GM19240 (cell line): ENCODE measurements around the gene CCDC102A.

Experiments
- DNase-seq: peaks from one replicate; pipeline ENCODE4 v3.0.0; 2011; ENCODE audit warnings: low spot score; ENCODE audit not compliant: insufficient read length

Gene CCDC102A

GRCh38 chr16:57537581-57538234 lies 1.3 kb upstream of the CCDC102A start:
- DNase-seq: no peak

DNA sequence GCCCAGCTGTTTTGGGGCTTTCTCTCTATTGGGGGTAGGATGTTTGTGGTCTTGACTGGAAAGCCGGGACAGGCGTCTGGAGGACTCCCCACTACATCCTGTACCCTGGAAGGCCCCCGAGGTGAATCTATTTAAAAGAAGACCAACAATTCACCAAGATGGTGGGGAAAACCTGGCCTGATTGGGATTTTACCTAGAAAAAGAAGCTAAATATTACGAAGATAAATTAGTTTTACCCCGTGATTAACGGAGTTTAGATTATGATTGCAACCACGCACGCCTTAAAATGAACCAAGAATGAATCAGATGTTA lies 779 bp upstream of the CCDC102A start:
- DNase-seq: no peak

GRCh38 chr16:57535680-57536305 lies 578 bp downstream of the CCDC102A start:
- peak; percentile 94 for DNase-seq

DNA sequence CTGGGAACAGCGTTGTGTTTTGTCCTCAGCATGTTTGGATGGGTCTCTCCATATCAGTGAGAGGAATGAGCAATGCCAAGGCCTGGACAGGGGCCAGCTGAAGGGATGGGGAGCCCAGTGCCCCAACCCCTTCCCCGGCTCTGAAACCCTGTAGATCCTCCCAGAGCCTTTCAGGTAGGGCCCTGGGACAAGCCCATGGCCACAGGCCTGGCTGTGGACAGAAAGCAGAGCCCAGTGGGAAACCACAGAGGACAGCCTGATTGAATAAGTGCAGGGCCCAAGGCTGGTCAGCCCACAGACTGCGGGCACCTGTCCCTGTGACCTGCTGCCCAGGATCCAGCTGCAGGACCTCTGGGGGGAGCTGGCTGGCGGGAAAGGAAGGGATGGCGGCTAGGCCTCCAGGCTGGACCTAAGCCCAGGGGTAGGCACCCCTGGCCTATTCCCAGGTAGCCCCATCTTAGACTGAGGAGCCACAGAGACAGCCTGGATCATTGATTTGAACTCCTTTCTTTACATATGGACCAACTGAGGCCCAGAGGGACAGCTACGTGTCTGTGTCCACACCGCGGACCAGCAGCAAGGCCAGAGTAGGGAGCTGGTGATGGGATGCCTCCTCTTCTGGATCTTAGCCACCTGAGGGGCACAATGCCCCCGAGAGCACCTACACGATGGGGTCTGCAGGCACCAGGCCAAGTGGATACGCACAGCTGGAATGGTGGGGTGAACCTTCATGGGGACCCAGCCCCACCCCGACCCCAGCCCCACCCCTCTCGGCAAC lies 1.3 kb downstream of the CCDC102A start:
- DNase-seq: no peak

- DNase-seq: no peak
These were observed 2.0 kb downstream of the CCDC102A start for GRCh38 chr16:57534337-57534880.

DNA sequence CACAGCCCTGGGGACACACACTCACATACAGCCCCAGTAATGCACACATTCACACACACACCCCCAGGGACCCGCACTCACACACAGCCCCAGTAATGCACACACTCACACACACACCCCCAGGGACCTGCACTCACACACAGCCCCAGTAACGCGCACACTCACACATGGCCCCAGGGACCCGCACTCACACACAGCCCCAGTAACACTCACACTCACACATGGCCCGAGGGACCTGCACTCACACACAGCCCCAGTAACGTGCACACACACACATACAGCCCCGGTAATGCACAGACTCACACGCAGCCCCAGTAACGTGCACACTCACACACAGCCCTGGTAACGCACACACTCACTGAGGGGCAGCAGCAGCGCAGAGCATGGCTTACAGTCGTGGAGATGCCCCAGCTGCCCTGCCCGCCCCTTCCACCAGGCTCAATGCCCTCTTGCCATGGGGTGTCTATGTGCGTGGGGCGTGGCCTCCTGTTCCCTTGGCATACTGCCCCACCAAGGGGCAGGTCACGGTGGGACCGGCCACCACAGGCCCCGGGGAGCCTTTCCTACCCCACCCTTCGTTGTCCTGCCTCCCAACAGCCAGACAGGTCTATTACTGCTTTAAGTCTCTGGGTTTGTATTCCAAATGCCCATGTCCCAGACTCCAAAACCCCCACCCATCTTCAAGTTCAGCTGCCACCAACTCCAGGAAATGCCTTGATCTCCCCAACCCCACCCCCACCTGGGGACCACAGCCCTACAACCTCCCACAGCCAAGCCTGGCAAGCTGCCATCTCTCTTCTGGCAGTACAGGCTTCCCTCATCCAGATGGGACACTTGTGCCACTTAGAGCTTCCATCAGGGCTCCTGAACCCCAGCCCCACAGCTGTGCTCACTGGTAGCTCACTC lies 2.7 kb downstream of the CCDC102A start:
- no peak for DNase-seq

GRCh38 chr16:57532266-57532625 lies 4.1 kb downstream of the CCDC102A start:
- DNase-seq: no peak

DNA sequence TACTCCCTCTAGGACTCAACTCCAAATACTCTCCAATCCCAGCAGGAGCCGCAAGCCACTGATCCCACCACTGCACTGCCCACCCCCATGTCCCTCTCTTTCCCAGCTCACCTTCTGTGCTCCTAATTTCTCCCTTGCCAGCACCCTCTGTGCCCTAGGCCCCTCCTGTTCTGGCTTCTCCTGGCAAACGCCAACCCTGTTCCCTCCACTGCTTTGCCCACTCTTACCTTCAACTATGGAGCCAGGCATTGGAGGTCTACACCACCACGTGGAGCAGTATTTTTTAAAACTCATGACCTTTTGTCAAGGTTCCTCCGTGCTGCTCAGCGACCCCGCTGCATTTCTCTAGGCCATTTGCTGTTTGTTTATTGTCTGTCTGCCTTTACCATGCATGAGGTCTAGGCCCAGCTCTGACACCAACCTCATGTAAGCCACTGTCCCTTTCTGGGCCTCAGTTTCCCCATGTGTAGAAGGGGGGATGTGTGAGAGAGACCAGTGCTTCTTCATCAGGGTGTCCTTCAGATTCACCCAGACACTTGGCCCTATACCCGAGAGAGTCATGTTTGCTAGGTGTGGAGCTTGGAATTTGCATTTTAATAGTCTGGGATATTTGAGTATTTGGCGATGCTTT lies 4.6 kb downstream of the CCDC102A start:
- DNase-seq: no peak

DNA sequence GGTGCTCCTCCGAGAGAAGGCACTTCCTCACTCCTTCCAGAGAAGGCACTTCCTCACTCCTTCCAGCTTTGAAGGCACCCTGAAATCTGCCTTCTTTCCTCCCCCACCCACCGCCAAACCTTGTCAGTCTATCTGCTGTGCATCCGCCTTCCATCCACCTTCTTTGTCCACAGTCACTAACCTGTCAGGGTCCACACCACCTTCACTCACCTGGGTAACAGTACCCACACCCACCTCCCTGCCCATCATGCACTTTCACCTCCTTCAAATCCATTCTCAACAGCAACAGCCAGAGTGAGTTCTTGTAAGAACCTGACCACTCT lies 5.2 kb downstream of the CCDC102A start:
- DNase-seq: no peak

DNA sequence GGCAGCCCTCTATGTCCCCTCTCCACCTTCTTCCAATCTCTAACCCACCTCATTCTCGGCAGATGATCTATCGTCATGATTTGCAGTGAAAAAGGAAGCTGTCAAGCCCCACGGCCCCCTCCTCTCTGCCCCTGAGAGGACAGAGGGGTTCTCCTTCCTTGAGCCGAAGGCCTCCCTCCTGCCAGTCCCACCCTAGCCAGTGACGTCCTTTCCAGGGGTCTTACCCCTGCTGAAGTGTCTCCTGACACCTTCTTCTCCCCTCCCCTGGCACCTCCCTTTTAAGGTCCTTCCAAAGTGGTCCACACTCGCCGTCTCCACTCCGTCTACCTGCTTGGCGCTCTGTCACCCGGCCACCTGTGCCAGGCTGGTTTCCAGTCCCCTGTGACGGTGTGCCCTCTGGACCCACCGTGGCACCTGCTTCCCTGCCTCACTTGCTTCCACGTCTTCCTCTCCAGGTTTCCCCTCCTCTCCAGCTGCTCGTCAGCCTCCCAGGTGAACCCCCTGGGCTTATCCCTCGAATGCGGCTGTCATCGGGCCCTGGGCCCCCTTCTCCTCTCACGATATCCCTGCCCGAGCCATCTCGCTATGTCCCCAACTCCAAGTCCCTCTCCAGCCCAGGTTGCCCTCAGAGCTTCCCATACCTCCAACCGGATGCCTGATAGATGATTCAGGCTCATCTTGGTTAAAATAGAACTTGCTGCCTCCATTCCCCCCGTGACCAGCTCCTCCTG lies 5.7 kb downstream of the CCDC102A start:
- no peak for DNase-seq

DNA sequence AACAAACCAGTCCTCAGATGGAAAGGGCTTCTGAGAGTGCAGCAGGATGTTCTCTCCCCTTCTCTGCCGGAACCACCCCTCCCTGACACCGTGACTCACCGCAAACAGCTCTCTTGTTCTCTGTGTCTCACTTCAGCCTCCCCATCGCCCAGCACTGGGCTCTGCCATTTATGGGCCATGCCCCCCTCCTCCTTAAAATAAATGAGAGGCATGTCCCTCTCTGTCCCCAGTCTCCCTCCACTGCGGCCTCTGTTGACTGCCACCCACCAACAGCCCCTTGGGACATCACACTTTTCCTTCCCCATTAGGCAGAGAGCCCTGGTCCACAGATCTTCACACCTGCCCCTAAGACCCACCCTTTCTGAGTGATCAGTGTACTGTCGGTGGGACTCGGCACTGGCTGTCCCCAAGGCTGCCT lies 6.3 kb downstream of the CCDC102A start:
- peak; percentile 90 for DNase-seq

GRCh38 chr16:57529391-57530103 lies 6.8 kb downstream of the CCDC102A start:
- DNase-seq: no peak

DNA sequence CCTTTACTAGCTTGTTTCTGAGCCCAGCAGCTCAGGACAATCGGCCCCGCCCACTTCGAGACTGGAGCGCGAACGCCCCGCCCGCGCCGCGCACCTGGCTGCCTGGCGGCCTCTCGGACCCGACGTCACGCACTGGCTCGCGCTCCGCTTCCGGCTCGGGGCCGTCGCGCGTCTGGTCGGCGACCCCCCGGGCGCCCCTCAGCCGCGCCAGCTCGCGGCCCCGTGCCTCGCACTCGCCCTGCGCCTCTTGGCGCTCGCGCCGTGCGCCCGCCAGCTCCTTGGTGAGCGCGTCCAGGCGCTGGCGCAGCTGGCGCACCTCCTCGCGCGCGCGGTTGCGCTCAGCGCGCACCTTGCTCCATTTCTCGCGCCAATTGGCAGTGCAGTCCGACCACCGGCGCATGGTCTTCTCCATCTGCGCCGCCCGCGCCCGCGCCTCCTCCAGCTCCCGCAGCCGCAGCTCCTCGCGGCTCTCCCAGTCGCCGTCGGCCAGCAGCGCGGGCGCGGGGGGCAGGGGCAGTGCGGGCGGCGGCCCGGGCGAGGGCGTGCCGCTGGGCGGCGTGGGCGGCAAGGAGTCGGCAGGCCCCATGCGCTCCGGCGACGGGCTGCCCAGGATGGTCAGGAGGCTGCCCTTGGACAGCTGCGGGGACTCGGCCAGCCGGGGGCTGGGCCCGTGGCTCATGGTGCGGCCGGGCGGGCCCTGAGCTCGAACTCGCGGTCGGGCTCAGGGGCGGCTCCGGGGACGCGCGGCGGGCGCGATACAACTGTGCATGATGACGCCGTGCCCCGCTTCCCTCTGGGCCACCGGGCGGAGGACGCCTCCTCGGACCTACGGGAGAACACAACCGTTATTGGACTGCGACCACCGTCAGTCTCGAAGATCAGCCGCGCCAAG lies 7.6 kb downstream of the CCDC102A start:
- no peak for DNase-seq

- no peak for DNase-seq
These were observed 8.6 kb downstream of the CCDC102A start for GRCh38 chr16:57527610-57528360.

GRCh38 chr16:57527027-57527426 lies 9.3 kb downstream of the CCDC102A start:
- no peak for DNase-seq

GRCh38 chr16:57526498-57526897 lies 9.9 kb downstream of the CCDC102A start:
- no peak for DNase-seq

- DNase-seq: no peak
These were observed 10.6 kb downstream of the CCDC102A start for GRCh38 chr16:57525761-57526160.

GRCh38 chr16:57522960-57523359 lies 13.4 kb downstream of the CCDC102A start:
- no peak for DNase-seq
